Measurements from ENCODE around the gene BOC. TPM values are rescaled to one million over a fixed set of nuclear protein-coding genes. Genes with fewer than 3 reads are reported as not detected.
"Not testable (repeated sequence)": the region's sequence is repeated elsewhere in the genome, so short reads cannot be mapped to it uniquely, and the experiment has no call there.

The BOC gene
- total and polyA plus RNA-seq, 2 donors (not counting 1 experiment from before 2014, with no cell fraction given), result 2.1 to 4.2 TPM

DNA sequence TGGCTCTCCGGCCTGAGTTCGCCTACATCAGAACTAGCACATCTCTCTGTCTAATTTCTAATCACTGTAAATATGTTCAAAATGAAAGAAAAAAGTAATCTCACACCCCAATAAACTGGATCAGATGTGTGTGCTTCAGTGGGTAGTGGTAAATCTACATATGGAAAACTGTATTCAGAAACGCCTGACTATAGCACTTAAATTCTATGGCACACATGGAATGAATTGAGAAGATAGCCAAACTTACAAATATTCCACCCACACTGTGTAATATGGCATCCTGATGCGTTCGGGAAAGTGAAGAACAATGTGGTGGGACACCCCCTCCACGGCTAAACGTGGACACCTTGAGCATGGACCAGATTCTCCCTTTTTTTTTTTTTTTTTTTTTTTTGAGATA is 40.6 kb upstream of the BOC start:
- DNase-seq (ENCODE audit: low read depth in 2 of 2), result no peak
- Histone ChIP-seq H3K9ac (ENCODE audit: insufficient read depth, low read length) (no peak overlapping the region), H3K4me1 (ENCODE audit: control insufficient read depth, extremely low read depth, insufficient read depth, low read length) (no peaks in the 10 kb centered on the region), H2AFZ (ENCODE audit: low read length) (no peak overlapping the region), H3K27ac (ENCODE audit: insufficient read depth, low read length) (no peak overlapping the region), H4K20me1 (ENCODE audit: control insufficient read depth, extremely low read depth, insufficient read depth, low read length) (no peaks in the 10 kb centered on the region), H3K4me3 (replicated peaks in 1 of 4; ENCODE audit: control extremely low read depth in 1 of 4, insufficient read depth in 1 of 4, low read depth in 3 of 4, low read length in 4 of 4) (no peak overlapping the region), H3K79me2 (ENCODE audit: control insufficient read depth, insufficient read depth, low read length) (no peaks in the 10 kb centered on the region), H3K4me2 (ENCODE audit: extremely low read depth, insufficient read depth, low read length) (no peak overlapping the region), H3K36me3 (ENCODE audit: control insufficient read depth, insufficient read depth, low read length) (no peaks in the 10 kb centered on the region), H3K9me3 (ENCODE audit: control insufficient read depth, insufficient read depth, low read depth, low read length) (no peaks in the 10 kb centered on the region), H3K27me3 (ENCODE audit: control insufficient read depth, insufficient read depth, low read length) (peaks cover 6% of the 10 kb centered on the region)
- no peak for TF ChIP-seq EZH2 (IDR thresholded peaks at IDR 0.05; ENCODE audit: low read length, missing control alignments)
- TF ChIP-seq, protein P1, sequence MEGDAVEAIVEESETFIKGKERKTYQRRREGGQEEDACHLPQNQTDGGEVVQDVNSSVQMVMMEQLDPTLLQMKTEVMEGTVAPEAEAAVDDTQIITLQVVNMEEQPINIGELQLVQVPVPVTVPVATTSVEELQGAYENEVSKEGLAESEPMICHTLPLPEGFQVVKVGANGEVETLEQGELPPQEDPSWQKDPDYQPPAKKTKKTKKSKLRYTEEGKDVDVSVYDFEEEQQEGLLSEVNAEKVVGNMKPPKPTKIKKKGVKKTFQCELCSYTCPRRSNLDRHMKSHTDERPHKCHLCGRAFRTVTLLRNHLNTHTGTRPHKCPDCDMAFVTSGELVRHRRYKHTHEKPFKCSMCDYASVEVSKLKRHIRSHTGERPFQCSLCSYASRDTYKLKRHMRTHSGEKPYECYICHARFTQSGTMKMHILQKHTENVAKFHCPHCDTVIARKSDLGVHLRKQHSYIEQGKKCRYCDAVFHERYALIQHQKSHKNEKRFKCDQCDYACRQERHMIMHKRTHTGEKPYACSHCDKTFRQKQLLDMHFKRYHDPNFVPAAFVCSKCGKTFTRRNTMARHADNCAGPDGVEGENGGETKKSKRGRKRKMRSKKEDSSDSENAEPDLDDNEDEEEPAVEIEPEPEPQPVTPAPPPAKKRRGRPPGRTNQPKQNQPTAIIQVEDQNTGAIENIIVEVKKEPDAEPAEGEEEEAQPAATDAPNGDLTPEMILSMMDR (conservative IDR thresholded peaks at IDR 0.05 in 1 of 2, IDR thresholded peaks at IDR 0.05 in 1 of 2; ENCODE audit: low read depth in 1 of 2, low read length in 2 of 2), result no peak

DNA sequence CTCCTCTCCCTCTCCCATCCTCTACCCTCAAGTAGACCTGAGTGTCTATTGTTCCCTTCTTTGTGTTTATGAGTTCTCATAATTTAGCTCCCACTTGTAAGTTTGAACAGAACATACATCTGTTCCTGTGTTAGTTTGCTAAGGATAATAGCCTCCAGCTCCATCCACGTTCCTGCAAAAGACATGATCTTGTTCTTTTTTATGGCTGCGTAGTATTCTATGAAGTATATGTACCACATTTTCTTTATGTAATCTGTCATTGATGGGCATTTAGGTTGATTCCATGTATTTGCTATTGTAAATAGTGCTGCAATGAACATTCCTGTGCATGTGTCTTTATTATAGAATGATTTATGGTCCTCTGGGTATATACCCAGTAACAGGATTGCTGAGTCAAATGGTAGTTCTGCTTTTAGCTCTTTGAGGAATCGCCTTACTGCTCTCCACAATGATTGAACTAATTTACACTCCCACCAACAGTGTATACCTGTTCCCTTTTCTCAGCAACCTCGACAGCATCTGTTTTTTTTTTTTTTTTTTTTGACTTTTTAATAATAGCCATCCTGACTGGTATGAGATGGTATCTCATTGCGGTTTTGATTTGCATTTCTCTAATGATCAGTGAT is 39.6 kb upstream of the BOC start:
- H3K79me2 ChIP-seq (ENCODE audit: control insufficient read depth, insufficient read depth, low read length); H3K9ac ChIP-seq (ENCODE audit: insufficient read depth, low read length); H3K4me3 ChIP-seq (replicated peaks in 1 of 4; ENCODE audit: control extremely low read depth in 1 of 4, insufficient read depth in 1 of 4, low read depth in 3 of 4, low read length in 4 of 4); H3K4me1 ChIP-seq (ENCODE audit: control insufficient read depth, extremely low read depth, insufficient read depth, low read length); H3K27me3 ChIP-seq (ENCODE audit: control insufficient read depth, insufficient read depth, low read length); H2AFZ ChIP-seq (ENCODE audit: low read length); H4K20me1 ChIP-seq (ENCODE audit: control insufficient read depth, extremely low read depth, insufficient read depth, low read length); H3K36me3 ChIP-seq (ENCODE audit: control insufficient read depth, insufficient read depth, low read length); H3K27ac ChIP-seq (ENCODE audit: insufficient read depth, low read length); H3K4me2 ChIP-seq (ENCODE audit: extremely low read depth, insufficient read depth, low read length); DNase-seq (ENCODE audit: low read depth in 2 of 2); H3K9me3 ChIP-seq (ENCODE audit: control insufficient read depth, insufficient read depth, low read depth, low read length): not testable (repeated sequence)

DNA sequence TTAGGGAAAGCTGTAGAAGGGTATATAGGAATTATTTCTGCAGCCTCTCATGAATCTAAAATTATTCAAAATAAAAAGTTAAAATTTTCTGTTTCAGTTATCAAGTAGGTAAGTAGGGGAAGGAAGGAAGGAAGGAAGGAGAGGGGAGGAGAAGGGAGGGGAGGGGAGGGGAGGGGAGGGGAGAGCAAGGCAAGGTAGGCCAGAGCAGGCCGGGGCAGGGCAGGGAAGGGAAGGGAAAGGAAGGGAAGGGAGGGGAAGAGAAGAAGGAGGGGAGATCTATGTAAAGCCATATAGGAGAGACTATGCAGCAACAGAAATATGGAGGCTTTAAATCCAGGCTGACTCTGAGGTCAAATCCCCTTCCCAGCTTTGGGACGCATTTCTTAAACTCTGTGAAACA is 38.3 kb upstream of the BOC start:
- no peak overlapping the region for H3K27ac ChIP-seq (ENCODE audit: insufficient read depth, low read length)
- no peak overlapping the region for H3K4me2 ChIP-seq (ENCODE audit: extremely low read depth, insufficient read depth, low read length)
- no peaks in the 10 kb centered on the region for H3K36me3 ChIP-seq (ENCODE audit: control insufficient read depth, insufficient read depth, low read length)
- H3K4me3 ChIP-seq (replicated peaks in 1 of 4; ENCODE audit: control extremely low read depth in 1 of 4, insufficient read depth in 1 of 4, low read depth in 3 of 4, low read length in 4 of 4), result no peak overlapping the region
- no peak overlapping the region for H2AFZ ChIP-seq (ENCODE audit: low read length)
- DNase-seq (ENCODE audit: low read depth in 2 of 2), result no peak
- H3K9ac ChIP-seq (ENCODE audit: insufficient read depth, low read length), result no peak overlapping the region
- no peaks in the 10 kb centered on the region for H4K20me1 ChIP-seq (ENCODE audit: control insufficient read depth, extremely low read depth, insufficient read depth, low read length)
- H3K27me3 ChIP-seq (ENCODE audit: control insufficient read depth, insufficient read depth, low read length), result peaks cover 10% of the 10 kb centered on the region
- no peaks in the 10 kb centered on the region for H3K4me1 ChIP-seq (ENCODE audit: control insufficient read depth, extremely low read depth, insufficient read depth, low read length)
- H3K79me2 ChIP-seq (ENCODE audit: control insufficient read depth, insufficient read depth, low read length), result no peaks in the 10 kb centered on the region
- H3K9me3 ChIP-seq (ENCODE audit: control insufficient read depth, insufficient read depth, low read depth, low read length), result no peaks in the 10 kb centered on the region
- TF ChIP-seq, protein P1 (conservative IDR thresholded peaks at IDR 0.05 in 1 of 2, IDR thresholded peaks at IDR 0.05 in 1 of 2; ENCODE audit: low read depth in 1 of 2, low read length in 2 of 2), result no peak
- no peak for TF ChIP-seq EZH2 (IDR thresholded peaks at IDR 0.05; ENCODE audit: low read length, missing control alignments)

Measured in fibroblast of lung (primary cell).